Endothelial cell of umbilical vein (primary cell): ENCODE results near the gene CCM2. TPM values are rescaled to one million over a fixed set of nuclear protein-coding genes. Genes with fewer than 3 reads are reported as not detected.

Experiments
- BruUV-seq: library from RNA; stranded (reverse); fragments of 400-500 nt; replicated peaks from 2 replicates; lab custom pipeline; 2021; lab: Mats Ljungman, UMichigan
- CTCF ChIA-PET: fragments of 300-600, 350-600 bp; sonication (Branson Sonifier 250); formaldehyde crosslinking; loops from one replicate; lab custom pipeline; 2021; ENCODE audit warnings: antibody characterized with exemption, inconsistent platforms; lab: Charles Lee
- POLR2A ChIA-PET: fragments of 300-600, 350-600 bp; sonication (Branson Sonifier 250); formaldehyde crosslinking; loops from one replicate; lab custom pipeline; 2021; ENCODE audit warnings: antibody characterized with exemption, inconsistent platforms; lab: Charles Lee
- DNase-seq: peaks from one replicate; pipeline ENCODE4 v3.0.0-alpha.2; 2011; ENCODE audit warnings: low read depth, low spot score
- FAIRE-seq: peaks from 2 replicates; lab custom pipeline; 2011; peaks lifted over from hg19 to GRCh38; lab: Jason Lieb, UNC
- H2AFZ ChIP-seq: 2 replicates; pipeline ENCODE4 v1.6.0; 2012; ENCODE audit warnings: low read depth, low read length, control low read depth, inconsistent platforms
- H3K27ac ChIP-seq: 2 replicates; pipeline ENCODE4 v1.5.1; 2011; ENCODE audit warnings: low read depth, mild to moderate bottlenecking, control low read depth, low read length, moderate library complexity; ENCODE audit not compliant: insufficient read depth
- H3K27me3 ChIP-seq, 2 experiments: 2 replicates each; pipeline versions ENCODE4 v1.6.0 to v1.6.1; 2011; ENCODE audit warnings: low read length in 2 of 2, mixed read lengths in 1 of 2; ENCODE audit not compliant: control insufficient read depth in 2 of 2, insufficient read depth in 2 of 2
- H3K36me3 ChIP-seq, 2 experiments: 2 replicates in 1 of 2; 3 replicates in 1 of 2; pipeline ENCODE4 v1.5.1; 2011; ENCODE audit warnings: low read length in 2 of 2, mild to moderate bottlenecking in 1 of 2, moderate library complexity in 1 of 2; ENCODE audit not compliant: control insufficient read depth in 2 of 2, insufficient read depth in 2 of 2; ENCODE audit errors: extremely low read depth in 1 of 2
- H3K4me1 ChIP-seq: 3 replicates; pipeline ENCODE4 v1.5.1; 2011; ENCODE audit warnings: mild to moderate bottlenecking, low read length; ENCODE audit not compliant: control insufficient read depth, insufficient read depth; ENCODE audit errors: extremely low read depth
- H3K4me2 ChIP-seq: 2 replicates; pipeline ENCODE4 v1.6.1; 2011; ENCODE audit warnings: low read length, control low read depth, mixed read lengths; ENCODE audit not compliant: insufficient read depth
- H3K4me3 ChIP-seq, 3 experiments: fragments of 200-600 bp in 1 of 3; sonication (generic), shearing (Covaris generic) in 1 of 3; replicated peaks in 1 of 3; 2 replicates each; pipeline ENCODE4 v1.5.1; 2011 to 2016; ENCODE audit warnings: control low read depth in 3 of 3, low read length in 3 of 3, mild to moderate bottlenecking in 2 of 3, inconsistent platforms in 1 of 3, low read depth in 1 of 3, moderate library complexity in 1 of 3; ENCODE audit not compliant: insufficient read depth in 1 of 3
- H3K79me2 ChIP-seq: 2 replicates; pipeline ENCODE4 v1.6.0; 2012; ENCODE audit warnings: low read length, inconsistent platforms; ENCODE audit not compliant: control insufficient read depth, insufficient read depth
- H3K9ac ChIP-seq: replicated peaks from 2 replicates; pipeline ENCODE3; 2011; ENCODE audit warnings: low read length, control low read depth; ENCODE audit not compliant: insufficient read depth; ENCODE audit errors: extremely low read depth
- H3K9me1 ChIP-seq: replicated peaks from 3 replicates; pipeline ENCODE4 v1.6.0; 2011; ENCODE audit warnings: mild to moderate bottlenecking, low read length; ENCODE audit not compliant: control insufficient read depth, insufficient read depth; ENCODE audit errors: extremely low read depth
- H3K9me3 ChIP-seq: replicated peaks from 2 replicates; pipeline ENCODE4 v1.5.1; 2012; ENCODE audit warnings: low read length, inconsistent platforms; ENCODE audit not compliant: control insufficient read depth, insufficient read depth
- H4K20me1 ChIP-seq: replicated peaks from 2 replicates; pipeline ENCODE3; 2011; ENCODE audit warnings: mild to moderate bottlenecking, low read length; ENCODE audit not compliant: control insufficient read depth, insufficient read depth; ENCODE audit errors: extremely low read depth
- CTCF ChIP-seq, 2 donors: IDR thresholded peaks; 1 replicate in 1 of 2; 2 replicates in 1 of 2; pipeline ENCODE4 v1.5.1; 2011; ENCODE audit warnings: low read length in 2 of 2, mild to moderate bottlenecking in 2 of 2, moderate library complexity in 2 of 2, control low read depth in 1 of 2, inconsistent platforms in 1 of 2, low read depth in 1 of 2; ENCODE audit not compliant: insufficient read depth in 1 of 2; ENCODE audit errors: extremely low read depth in 1 of 2
- EZH2 ChIP-seq: IDR thresholded peaks from 2 replicates; pipeline ENCODE4 v1.6.1; 2012; ENCODE audit warnings: borderline replicate concordance, low read depth, mild to moderate bottlenecking, moderate library complexity, low read length, inconsistent platforms; ENCODE audit not compliant: severe bottlenecking
- FOS ChIP-seq: IDR thresholded peaks from 2 replicates; pipeline ENCODE4 v1.6.1; 2011; ENCODE audit warnings: mild to moderate bottlenecking, low read length, moderate library complexity, borderline replicate concordance; ENCODE audit not compliant: insufficient read depth
- GATA2 ChIP-seq: IDR thresholded peaks from 2 replicates; pipeline ENCODE4 v1.7.0; 2011; ENCODE audit warnings: low read depth, mild to moderate bottlenecking, moderate library complexity, mixed read lengths, low read length; ENCODE audit not compliant: insufficient read length, insufficient read depth
- JUN ChIP-seq: IDR thresholded peaks from 2 replicates; pipeline ENCODE4 v1.6.1; 2011; ENCODE audit warnings: borderline replicate concordance, low read depth; ENCODE audit not compliant: insufficient read length, insufficient read depth
- MAX ChIP-seq: IDR thresholded peaks from 2 replicates; pipeline ENCODE4 v1.6.1; 2011; ENCODE audit not compliant: insufficient read depth, insufficient read length
- MYC ChIP-seq: IDR thresholded peaks from one replicate; pipeline ENCODE4 v1.6.1; 2011; ENCODE audit warnings: mild to moderate bottlenecking, low read depth, low read length
- POLR2A ChIP-seq: IDR thresholded peaks from 2 replicates; pipeline ENCODE4 v1.6.1; 2012; ENCODE audit warnings: low read depth, mild to moderate bottlenecking, control low read depth, low read length
- POLR2AphosphoS5 ChIP-seq: IDR thresholded peaks from 2 replicates; pipeline ENCODE4 v1.6.1; 2012; ENCODE audit warnings: low read depth, mild to moderate bottlenecking, control low read depth, low read length, moderate library complexity; ENCODE audit not compliant: insufficient read depth
- dilution Hi-C: fragments of 300-500 bp; cut with MboI; formaldehyde crosslinking; loops from one replicate; pipeline ENCODE4 v1.15.0; 2019; ENCODE audit warnings: low sequenced_read_pairs; ENCODE audit not compliant: extremely low pct_ligation_motif_present
- intact Hi-C: fragments of 100-400 bp; cut with micrococcal nuclease; formaldehyde crosslinking; loops from one replicate; pipeline ENCODE4 v1.10.0; 2022
- polyA plus RNA-seq, 4 experiments: library from polyadenylated mRNA; depleted of rRNA in 3 of 4; stranded (reverse) in 3 of 4; unstranded in 1 of 4; fragments of >200 nt; gene quantifications; 2 replicates each; pipeline versions ENCODE4 v1.2.1 to v1.2.3, GENCODE V29; 2011 to 2012; ENCODE audit warnings: missing spikeins in 1 of 4
- total RNA-seq: library from RNA; stranded (reverse); gene quantifications from 2 replicates; pipeline ENCODE4 v1.2.3, GENCODE V29; 2021

CCM2 gene
- total and polyA plus RNA-seq, 2 donors (not counting 3 experiments of a cell fraction or from before 2014, with no cell fraction given), result 66.1 to 70.4 TPM

- FAIRE-seq (no peak), DNase-seq (no peak)
- no peaks in the 10 kb centered on the region for H3K4me1 ChIP-seq
- no peaks in the 10 kb centered on the region for H4K20me1 ChIP-seq
- TF ChIP-seq MYC (no peak), POLR2A (no peak), GATA2 (no peak), POLR2AphosphoS5 (no peak), EZH2 (no peak), MAX (no peak), CTCF (IDR thresholded peaks at IDR 0.05; ENCODE audit: extremely low read depth in 1 of 2, insufficient read depth in 1 of 2, low read depth in 1 of 2, low read length in 2 of 2) (no peak), JUN (no peak), FOS (no peak)
- intact Hi-C loops (no loop called here), dilution Hi-C loops (no loop called here)
- peaks cover 4 to 49% of the 10 kb centered on the region in 2 experiments for H3K36me3 ChIP-seq
- no TSS peak for BruUV-seq
- H3K9me1 ChIP-seq, result no peaks in the 10 kb centered on the region
- CTCF ChIA-PET, result interaction anchor here (1.8 kb wide), 1 partner anchor 100 kb away, joined by 11 read pairs; no protein-coding TSS in a partner anchor
- no peak overlapping the region for H2AFZ ChIP-seq
- H3K4me2 ChIP-seq, result no peak overlapping the region
- H3K9ac ChIP-seq, result no peak overlapping the region
- H3K27ac ChIP-seq, result no peak overlapping the region
- no peaks in the 10 kb centered on the region for H3K9me3 ChIP-seq
- POLR2A ChIA-PET, result no interaction called here
- no peaks in the 10 kb centered on the region for H3K27me3 ChIP-seq
- H3K4me3 ChIP-seq, result no peak overlapping the region
- no peaks in the 10 kb centered on the region for H3K79me2 ChIP-seq
Observed at GRCh38 chr7:45073031-45073785, 73.2 kb downstream of the CCM2 start.
